IMR-90 (cell line): ENCODE results near the gene SUSD1. TPM values are rescaled to one million over a fixed set of nuclear protein-coding genes. Genes with fewer than 3 reads are reported as not detected.

Experiments used
- ATAC-seq: fragments of 200-7000 bp; cut with Tn5 transposase; 2 replicates; pipeline ENCODE4 v1.9.1; 2020; ENCODE audit warnings: low read depth, mild to moderate bottlenecking, moderate library complexity
- BruUV-seq: library from RNA; stranded (reverse); fragments of 400-500 nt; replicated peaks from 2 replicates; lab custom pipeline; 2021; lab: Mats Ljungman, UMichigan
- CTCF ChIA-PET: fragments of 300-600 bp; formaldehyde crosslinking; extraction: SDS; loops from one replicate; lab custom pipeline; 2021; ENCODE audit warnings: antibody characterized with exemption; lab: Yijun Ruan, JAX
- POLR2A ChIA-PET: fragments of 300-600 bp; sonication (Branson Sonifier 250); formaldehyde crosslinking; loops from one replicate; lab custom pipeline; 2022; ENCODE audit warnings: antibody characterized with exemption; ENCODE audit not compliant: unreplicated experiment; lab: Charles Lee
- DNase-seq: peaks from one replicate; pipeline ENCODE4 v3.0.0; 2013
- H2AFZ ChIP-seq: replicated peaks from 2 replicates; pipeline ENCODE3; 2013; ENCODE audit warnings: low read length, mild to moderate bottlenecking; ENCODE audit not compliant: poor library complexity
- H2AK5ac ChIP-seq: 2 replicates; pipeline ENCODE4 v1.6.1; 2013; ENCODE audit warnings: low read depth, low read length, inconsistent platforms
- H2AK9ac ChIP-seq: replicated peaks from 2 replicates; pipeline ENCODE3; 2013; ENCODE audit warnings: mild to moderate bottlenecking, low read depth, low read length, moderate library complexity; ENCODE audit not compliant: poor library complexity
- H2BK120ac ChIP-seq: 2 replicates; pipeline ENCODE4 v1.6.1; 2013; ENCODE audit warnings: low read depth, low read length, inconsistent platforms
- H2BK15ac ChIP-seq: 3 replicates; pipeline ENCODE4 v1.6.1; 2013; ENCODE audit warnings: low read depth, low read length, inconsistent platforms
- H2BK20ac ChIP-seq: 2 replicates; pipeline ENCODE4 v1.6.1; 2013; ENCODE audit warnings: low read depth, mild to moderate bottlenecking, inconsistent platforms, low read length, moderate library complexity
- H2BK5ac ChIP-seq: 2 replicates; pipeline ENCODE4 v1.6.1; 2013; ENCODE audit warnings: mild to moderate bottlenecking, low read depth, low read length, inconsistent platforms; ENCODE audit not compliant: poor library complexity, severe bottlenecking
- H3K14ac ChIP-seq: replicated peaks from 2 replicates; pipeline ENCODE4 v1.6.1; 2013; ENCODE audit warnings: low read depth, low read length, inconsistent platforms
- H3K18ac ChIP-seq: 2 replicates; pipeline ENCODE4 v1.6.1; 2013; ENCODE audit warnings: low read depth, low read length, control low read depth
- H3K23ac ChIP-seq: 2 replicates; pipeline ENCODE4 v1.6.1; 2013; ENCODE audit warnings: low read depth, low read length, inconsistent platforms
- H3K27ac ChIP-seq: 2 replicates; pipeline ENCODE4 v1.5.1; 2013; ENCODE audit warnings: mild to moderate bottlenecking, control low read depth, low read length; ENCODE audit not compliant: insufficient read depth
- H3K27me3 ChIP-seq: 2 replicates; pipeline ENCODE4 v1.6.1; 2013; ENCODE audit warnings: low read length; ENCODE audit not compliant: control insufficient read depth, insufficient read depth
- H3K36me3 ChIP-seq: 2 replicates; pipeline ENCODE4 v1.6.1; 2013; ENCODE audit warnings: low read length, mixed read lengths; ENCODE audit not compliant: control insufficient read depth, insufficient read depth
- H3K4ac ChIP-seq: 2 replicates; pipeline ENCODE4 v1.6.1; 2013; ENCODE audit warnings: low read depth, low read length, inconsistent platforms
- H3K4me1 ChIP-seq: 2 replicates; pipeline ENCODE4 v1.6.1; 2013; ENCODE audit warnings: low read length, mixed read lengths; ENCODE audit not compliant: control insufficient read depth, insufficient read depth
- H3K4me2 ChIP-seq: 2 replicates; pipeline ENCODE4 v1.6.1; 2013; ENCODE audit warnings: low read depth, mild to moderate bottlenecking, control low read depth, low read length, moderate library complexity
- H3K4me3 ChIP-seq: 2 replicates; pipeline ENCODE4 v1.5.1; 2013; ENCODE audit warnings: low read depth, mild to moderate bottlenecking, control low read depth, low read length, moderate library complexity; ENCODE audit not compliant: insufficient read depth
- H3K56ac ChIP-seq: 2 replicates; pipeline ENCODE4 v1.6.1; 2013; ENCODE audit warnings: low read length, inconsistent platforms; ENCODE audit not compliant: insufficient read depth; ENCODE audit errors: extremely low read depth
- H3K79me1 ChIP-seq, 2 experiments: 2 replicates each; pipeline ENCODE4 v1.6.1; 2013; ENCODE audit warnings: low read length in 2 of 2, inconsistent platforms in 1 of 2, low read depth in 1 of 2
- H3K9ac ChIP-seq: 2 replicates; pipeline ENCODE4 v1.6.1; 2013; ENCODE audit warnings: low read depth, low read length, control low read depth
- H3K9me1 ChIP-seq: 2 replicates; pipeline ENCODE4 v1.6.1; 2013; ENCODE audit warnings: low read length, inconsistent platforms; ENCODE audit not compliant: insufficient read depth
- H3K9me3 ChIP-seq: 2 replicates; pipeline ENCODE4 v1.6.1; 2013; ENCODE audit warnings: low read length; ENCODE audit not compliant: control insufficient read depth, insufficient read depth
- H4K20me1 ChIP-seq: 2 replicates; pipeline ENCODE4 v1.6.1; 2013; ENCODE audit warnings: low read length, inconsistent platforms; ENCODE audit not compliant: insufficient read depth
- H4K5ac ChIP-seq: 2 replicates; pipeline ENCODE4 v1.6.1; 2013; ENCODE audit warnings: mild to moderate bottlenecking, low read depth, low read length, control low read depth
- H4K8ac ChIP-seq, 2 experiments: 2 replicates each; pipeline ENCODE4 v1.6.1; 2013; ENCODE audit warnings: low read depth in 2 of 2, low read length in 2 of 2, control low read depth in 1 of 2, inconsistent platforms in 1 of 2
- H4K91ac ChIP-seq: 2 replicates; pipeline ENCODE4 v1.6.1; 2013; ENCODE audit warnings: low read depth, low read length, inconsistent platforms; ENCODE audit not compliant: insufficient read depth
- POLR2A ChIP-seq: IDR thresholded peaks from 2 replicates; pipeline ENCODE4 v1.6.1; 2012; ENCODE audit warnings: mild to moderate bottlenecking, low read depth, low read length
- WGBS, 2 experiments: methylation state at CpG; one replicate each; pipeline versions ENCODE4 v1.1.5 to v1.1.7; 2013; ENCODE audit warnings: missing lambda C conversion rate in 2 of 2; ENCODE audit not compliant: insufficient read length in 1 of 2; ENCODE audit errors: extremely low coverage in 2 of 2; 5-methylcytosine and 5-hydroxymethylcytosine counted together
- dilution Hi-C: fragments of 300-500 bp; cut with HindIII; formaldehyde crosslinking; loops from one replicate; pipeline ENCODE4 v1.14.3; 2018; ENCODE audit warnings: low sequenced_read_pairs; ENCODE audit not compliant: unreplicated experiment
- in situ Hi-C: fragments of 300-500 bp; cut with MboI; formaldehyde crosslinking; loops from 3 replicates; pipeline ENCODE4 v1.14.3; 2019; ENCODE audit warnings: low sequenced_read_pairs, inconsistent platforms, mixed read lengths
- intact Hi-C: fragments of 100-400 bp; cut with micrococcal nuclease; formaldehyde crosslinking; loops from 2 replicates; pipeline ENCODE4 v1.10.0; 2022
- polyA plus RNA-seq, 3 experiments: library from polyadenylated mRNA; depleted of rRNA; stranded (reverse); fragments of >200 nt; gene quantifications; 2 replicates each; pipeline ENCODE4 v1.2.3, GENCODE V29; 2012; ENCODE audit warnings: low replicate concordance in 1 of 3
- total RNA-seq: library from RNA; depleted of rRNA; stranded (reverse); fragments of >200 nt; gene quantifications from 2 replicates; pipeline ENCODE4 v1.2.3, GENCODE V29; 2012
- TF ChIP-seq, protein P1 (sequence below): fragments of 150-350 bp; IDR thresholded peaks from 2 replicates; pipeline ENCODE4 v1.6.1; 2017; ENCODE audit warnings: mild to moderate bottlenecking, antibody characterized with exemption, low read length, low read depth
- TF ChIP-seq, protein P2 (sequence below): conservative IDR thresholded peaks from 2 replicates; pipeline ENCODE4 v1.5.1; 2012; ENCODE audit warnings: mild to moderate bottlenecking, low read depth, low read length, improper control_type of control experiment
- TF ChIP-seq, protein P3 (sequence below): fragments of 150-350 bp; IDR thresholded peaks from 2 replicates; pipeline ENCODE4 v1.6.1; 2016; ENCODE audit warnings: low read depth, mild to moderate bottlenecking, low read length, moderate library complexity, borderline replicate concordance

The SUSD1 gene
- total and polyA plus RNA-seq, 2 of the 4 experiments (the other 2 are of a cell fraction), result 4.0 to 4.7 TPM

DNA sequence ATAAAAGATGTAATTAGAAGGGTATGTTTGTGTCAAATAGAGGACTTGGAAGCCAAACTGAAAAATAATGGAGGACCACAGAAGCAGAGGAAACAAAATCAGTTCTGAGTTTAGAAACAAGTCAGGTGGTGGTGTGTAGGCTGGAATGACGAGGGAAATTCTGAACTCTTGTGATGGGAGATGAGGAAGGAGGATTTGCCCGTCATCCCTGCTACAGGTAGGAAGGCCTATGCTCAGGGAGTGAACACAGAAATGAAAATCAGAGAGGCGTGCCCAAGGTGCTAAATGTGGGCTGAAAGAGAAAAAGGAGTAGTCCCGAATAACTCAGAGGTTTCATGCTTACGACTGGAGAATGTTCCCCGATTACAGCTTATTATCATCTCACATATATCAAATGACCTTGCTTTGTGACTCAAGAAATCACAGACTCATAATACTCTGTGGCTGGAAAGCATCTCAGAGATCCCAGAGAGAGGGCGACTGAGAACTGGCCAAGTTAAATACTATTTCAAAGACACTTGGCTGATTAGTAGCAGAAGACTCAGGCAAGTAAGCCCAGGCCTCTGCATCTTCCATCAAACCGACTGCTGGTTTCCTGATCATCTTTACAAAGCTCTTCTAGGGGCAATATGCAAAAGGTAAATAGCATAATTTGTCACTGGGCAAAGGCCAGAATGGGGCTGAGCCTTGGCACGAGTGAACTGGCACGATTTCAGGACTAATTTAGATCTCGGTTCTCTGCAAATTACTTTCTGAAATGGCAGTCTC, 126.0 kb downstream of the SUSD1 start:
- DNase-seq (peak; percentile 88), ATAC-seq (peak; percentile 41)
- Histone ChIP-seq H3K9ac (peak overlapping the region; percentile 86), H2BK120ac (peak overlapping the region; percentile 97), H3K4me1 (peaks cover 24% of the 10 kb centered on the region), H3K27ac (peak overlapping the region; percentile 95), H3K18ac (peak overlapping the region; percentile 99), H3K4me2 (peak overlapping the region; percentile 75; the same call in 1 of the 2 replicates), H3K4ac (peak overlapping the region; percentile 98), H3K9me1 (peaks cover 15% of the 10 kb centered on the region), H3K36me3 (no peaks in the 10 kb centered on the region), H2BK15ac (peak overlapping the region; percentile 99), H3K4me3 (peak overlapping the region; percentile 11; the same call in 1 of the 2 replicates), H3K56ac (peak overlapping the region; percentile 73), H3K9me3 (peaks cover 6% of the 10 kb centered on the region; the same call in 1 of the 2 replicates), H4K20me1 (no peaks in the 10 kb centered on the region), H4K5ac (peak overlapping the region; percentile 99), H4K91ac (peak overlapping the region; percentile 99), H3K79me1 (peaks cover 8 to 35% of the 10 kb centered on the region in 2 experiments), H2AK9ac (peak overlapping the region; percentile 20), H3K27me3 (no peaks in the 10 kb centered on the region), H4K8ac (peak overlapping the region; percentile 82 to 91), H2AK5ac (peak overlapping the region; percentile 97), H3K23ac (peak overlapping the region; percentile 86), H2AFZ (no peak overlapping the region), H3K14ac (peak overlapping the region; percentile 87), H2BK20ac (peak overlapping the region; percentile 97), H2BK5ac (peak overlapping the region; percentile 98)
- 48% methylated on average over 5 of the region's 11 CpGs; no CpG with 5 or more reads in 1 of the 2 experiments for WGBS, 2 experiments
- peak; percentile 32; the same call in 1 of the 2 replicates for TF ChIP-seq POLR2A
- TF ChIP-seq, protein P1, sequence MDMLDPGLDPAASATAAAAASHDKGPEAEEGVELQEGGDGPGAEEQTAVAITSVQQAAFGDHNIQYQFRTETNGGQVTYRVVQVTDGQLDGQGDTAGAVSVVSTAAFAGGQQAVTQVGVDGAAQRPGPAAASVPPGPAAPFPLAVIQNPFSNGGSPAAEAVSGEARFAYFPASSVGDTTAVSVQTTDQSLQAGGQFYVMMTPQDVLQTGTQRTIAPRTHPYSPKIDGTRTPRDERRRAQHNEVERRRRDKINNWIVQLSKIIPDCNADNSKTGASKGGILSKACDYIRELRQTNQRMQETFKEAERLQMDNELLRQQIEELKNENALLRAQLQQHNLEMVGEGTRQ, result no peak
- TF ChIP-seq, protein P2, sequence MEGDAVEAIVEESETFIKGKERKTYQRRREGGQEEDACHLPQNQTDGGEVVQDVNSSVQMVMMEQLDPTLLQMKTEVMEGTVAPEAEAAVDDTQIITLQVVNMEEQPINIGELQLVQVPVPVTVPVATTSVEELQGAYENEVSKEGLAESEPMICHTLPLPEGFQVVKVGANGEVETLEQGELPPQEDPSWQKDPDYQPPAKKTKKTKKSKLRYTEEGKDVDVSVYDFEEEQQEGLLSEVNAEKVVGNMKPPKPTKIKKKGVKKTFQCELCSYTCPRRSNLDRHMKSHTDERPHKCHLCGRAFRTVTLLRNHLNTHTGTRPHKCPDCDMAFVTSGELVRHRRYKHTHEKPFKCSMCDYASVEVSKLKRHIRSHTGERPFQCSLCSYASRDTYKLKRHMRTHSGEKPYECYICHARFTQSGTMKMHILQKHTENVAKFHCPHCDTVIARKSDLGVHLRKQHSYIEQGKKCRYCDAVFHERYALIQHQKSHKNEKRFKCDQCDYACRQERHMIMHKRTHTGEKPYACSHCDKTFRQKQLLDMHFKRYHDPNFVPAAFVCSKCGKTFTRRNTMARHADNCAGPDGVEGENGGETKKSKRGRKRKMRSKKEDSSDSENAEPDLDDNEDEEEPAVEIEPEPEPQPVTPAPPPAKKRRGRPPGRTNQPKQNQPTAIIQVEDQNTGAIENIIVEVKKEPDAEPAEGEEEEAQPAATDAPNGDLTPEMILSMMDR, result no peak
- TF ChIP-seq, protein P3, sequence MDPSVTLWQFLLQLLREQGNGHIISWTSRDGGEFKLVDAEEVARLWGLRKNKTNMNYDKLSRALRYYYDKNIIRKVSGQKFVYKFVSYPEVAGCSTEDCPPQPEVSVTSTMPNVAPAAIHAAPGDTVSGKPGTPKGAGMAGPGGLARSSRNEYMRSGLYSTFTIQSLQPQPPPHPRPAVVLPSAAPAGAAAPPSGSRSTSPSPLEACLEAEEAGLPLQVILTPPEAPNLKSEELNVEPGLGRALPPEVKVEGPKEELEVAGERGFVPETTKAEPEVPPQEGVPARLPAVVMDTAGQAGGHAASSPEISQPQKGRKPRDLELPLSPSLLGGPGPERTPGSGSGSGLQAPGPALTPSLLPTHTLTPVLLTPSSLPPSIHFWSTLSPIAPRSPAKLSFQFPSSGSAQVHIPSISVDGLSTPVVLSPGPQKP, result no peak
- ChIA-PET POLR2A (interaction anchor here (0.7 kb wide), 1 partner anchor 10 kb away, joined by 3 read pairs; no protein-coding TSS in a partner anchor), CTCF (no interaction called here)
- TSS peak; percentile 87 for BruUV-seq
- intact Hi-C loops (no loop called here), in situ Hi-C loops (no loop called here), dilution Hi-C loops (no loop called here)
